HEK293T (cell line): Measurements from ENCODE around the gene CAMK2D.

ENCODE experiments used
- CTCF ChIA-PET: fragments of 350-600 bp; formaldehyde crosslinking; extraction: SDS; loops from one replicate; lab custom pipeline; 2021; ENCODE audit warnings: antibody characterized with exemption, inconsistent platforms; lab: Yijun Ruan, JAX
- POLR2A ChIA-PET: fragments of 350-600 bp; formaldehyde crosslinking; extraction: SDS; loops from one replicate; lab custom pipeline; 2020; ENCODE audit warnings: antibody characterized with exemption, inconsistent platforms; lab: Yijun Ruan, JAX
- DNase-seq: peaks from one replicate; pipeline ENCODE4 v3.0.0; 2012; ENCODE audit warnings: mixed read lengths; ENCODE audit errors: extremely low spot score
- ARNT ChIP-seq: fragments of 450-650 bp; IDR thresholded peaks from 2 replicates; pipeline ENCODE4 v1.6.1; 2017; ENCODE audit warnings: mild to moderate bottlenecking
- BHLHE40 ChIP-seq: fragments of 450-650 bp; IDR thresholded peaks from 2 replicates; pipeline ENCODE4 v1.6.1; 2016; ENCODE audit warnings: mild to moderate bottlenecking, moderate library complexity, borderline replicate concordance
- CTBP1 ChIP-seq: fragments of 450-650 bp; IDR thresholded peaks from 2 replicates; pipeline ENCODE4 v1.6.1; 2016; ENCODE audit warnings: borderline replicate concordance
- ELF4 ChIP-seq: fragments of 450-650 bp; IDR thresholded peaks from 2 replicates; pipeline ENCODE4 v1.6.1; 2017; ENCODE audit warnings: antibody characterized with exemption
- FOXA1 ChIP-seq: fragments of 450-650 bp; IDR thresholded peaks from 2 replicates; pipeline ENCODE4 v1.6.1; 2016; ENCODE audit warnings: mild to moderate bottlenecking
- FOXK2 ChIP-seq: fragments of 450-650 bp; IDR thresholded peaks from 2 replicates; pipeline ENCODE4 v1.6.1; 2016; ENCODE audit warnings: mild to moderate bottlenecking
- FOXM1 ChIP-seq: fragments of 450-650 bp; IDR thresholded peaks from 2 replicates; pipeline ENCODE4 v1.6.1; 2017; ENCODE audit warnings: mild to moderate bottlenecking, borderline replicate concordance
- HDGF ChIP-seq: fragments of 450-650 bp; IDR thresholded peaks from 2 replicates; pipeline ENCODE4 v1.6.1; 2017; ENCODE audit warnings: antibody characterized with exemption, borderline replicate concordance
- L3MBTL2 ChIP-seq: fragments of 450-650 bp; conservative IDR thresholded peaks from 2 replicates; pipeline ENCODE4 v1.6.1; 2016; ENCODE audit warnings: mild to moderate bottlenecking
- LEF1 ChIP-seq: fragments of 450-650 bp; IDR thresholded peaks from 2 replicates; pipeline ENCODE4 v1.6.1; 2017; ENCODE audit warnings: mild to moderate bottlenecking, borderline replicate concordance
- NFRKB ChIP-seq: fragments of 450-650 bp; IDR thresholded peaks from 2 replicates; pipeline ENCODE4 v1.6.1; 2016; ENCODE audit warnings: mild to moderate bottlenecking, moderate library complexity
- SP1 ChIP-seq: fragments of 450-650 bp; IDR thresholded peaks from 2 replicates; pipeline ENCODE4 v1.6.1; 2017
- SUZ12 ChIP-seq: fragments of 450-650 bp; IDR thresholded peaks from 2 replicates; pipeline ENCODE4 v1.6.1; 2016; ENCODE audit warnings: mild to moderate bottlenecking
- TARDBP ChIP-seq: fragments of 450-650 bp; IDR thresholded peaks from 2 replicates; pipeline ENCODE4 v1.6.1; 2016
- ZNF384 ChIP-seq: fragments of 450-650 bp; IDR thresholded peaks from 2 replicates; pipeline ENCODE4 v1.6.1; 2016
- TF ChIP-seq, protein P1 (sequence below): fragments of 450-650 bp; IDR thresholded peaks from 2 replicates; pipeline ENCODE4 v1.6.1; 2016

The CAMK2D gene

DNA sequence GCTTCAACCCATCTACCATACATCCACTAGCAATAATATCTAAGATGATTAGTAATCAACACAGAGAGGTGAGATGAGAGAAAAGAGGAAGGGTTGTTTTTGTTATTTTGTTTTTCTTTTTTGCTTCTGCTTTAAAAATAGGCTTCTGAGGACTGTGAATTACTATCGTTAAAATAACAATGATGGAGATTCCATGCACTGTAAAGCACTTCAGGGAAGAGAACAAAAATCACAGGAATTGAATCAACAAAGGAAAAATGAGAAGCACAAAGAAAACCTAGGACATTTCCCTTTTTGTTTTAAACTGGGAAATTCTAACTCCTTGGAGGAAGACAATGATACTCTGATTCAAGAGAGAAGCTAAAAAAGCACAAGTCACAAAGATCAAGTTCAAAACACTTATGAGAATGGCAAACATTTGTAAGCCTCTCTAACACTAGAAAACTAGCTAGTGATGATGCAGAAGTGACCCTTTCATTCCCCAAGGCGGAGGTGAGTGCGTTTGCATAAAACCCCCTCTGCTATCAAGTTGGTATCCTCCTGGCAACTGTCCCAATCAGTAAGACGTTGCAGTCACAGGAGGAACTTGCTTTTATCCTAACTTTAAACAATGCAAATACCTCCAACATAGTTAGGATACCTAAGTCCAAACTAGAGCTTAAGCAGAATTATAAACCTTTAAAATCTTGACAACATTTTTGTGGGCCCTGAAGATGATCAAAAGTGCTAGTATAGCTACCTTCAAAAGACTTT, 308.5 kb downstream of the CAMK2D start:
- no peak for DNase-seq
- TF ChIP-seq BHLHE40 (no peak), CTBP1 (no peak), L3MBTL2 (no peak), ELF4 (no peak), LEF1 (no peak), TARDBP (no peak), FOXM1 (no peak), FOXK2 (no peak)
- CTCF ChIA-PET: no interaction called here
- POLR2A ChIA-PET: no interaction called here

DNA sequence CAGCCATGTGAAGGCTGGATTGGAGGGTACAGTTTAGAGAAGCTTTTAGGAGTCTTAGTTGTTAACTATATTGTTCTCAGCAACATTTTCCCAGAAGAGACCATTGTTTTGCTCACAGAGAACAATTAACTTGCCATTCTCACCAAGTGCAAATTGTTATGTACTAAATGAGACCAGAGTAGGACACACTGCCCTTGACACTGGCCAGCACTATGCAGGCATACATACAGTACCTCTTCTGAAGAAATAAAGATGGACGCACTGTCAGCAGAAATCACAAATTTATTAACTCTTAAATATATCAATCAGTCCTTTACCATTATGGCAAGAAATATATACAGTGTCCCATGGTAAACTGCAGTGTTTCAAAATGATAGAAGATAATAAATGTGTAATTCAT, 309.4 kb downstream of the CAMK2D start:
- no peak for DNase-seq
- no peak for TF ChIP-seq ARNT
- TF ChIP-seq ZNF384: no peak
- no peak for TF ChIP-seq CTBP1
- TF ChIP-seq FOXA1: no peak
- TF ChIP-seq LEF1: no peak
- TF ChIP-seq FOXM1: no peak
- no peak for TF ChIP-seq FOXK2
- no peak for TF ChIP-seq ELF4
- TF ChIP-seq BHLHE40: no peak
- TF ChIP-seq L3MBTL2: no peak
- no peak for TF ChIP-seq HDGF
- TF ChIP-seq SUZ12: no peak
- TF ChIP-seq, protein P1, sequence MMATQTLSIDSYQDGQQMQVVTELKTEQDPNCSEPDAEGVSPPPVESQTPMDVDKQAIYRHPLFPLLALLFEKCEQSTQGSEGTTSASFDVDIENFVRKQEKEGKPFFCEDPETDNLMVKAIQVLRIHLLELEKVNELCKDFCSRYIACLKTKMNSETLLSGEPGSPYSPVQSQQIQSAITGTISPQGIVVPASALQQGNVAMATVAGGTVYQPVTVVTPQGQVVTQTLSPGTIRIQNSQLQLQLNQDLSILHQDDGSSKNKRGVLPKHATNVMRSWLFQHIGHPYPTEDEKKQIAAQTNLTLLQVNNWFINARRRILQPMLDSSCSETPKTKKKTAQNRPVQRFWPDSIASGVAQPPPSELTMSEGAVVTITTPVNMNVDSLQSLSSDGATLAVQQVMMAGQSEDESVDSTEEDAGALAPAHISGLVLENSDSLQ: no peak
- no peak for TF ChIP-seq NFRKB
- no peak for TF ChIP-seq SP1
- no peak for TF ChIP-seq TARDBP
- CTCF ChIA-PET: no interaction called here
- POLR2A ChIA-PET: no interaction called here

DNA sequence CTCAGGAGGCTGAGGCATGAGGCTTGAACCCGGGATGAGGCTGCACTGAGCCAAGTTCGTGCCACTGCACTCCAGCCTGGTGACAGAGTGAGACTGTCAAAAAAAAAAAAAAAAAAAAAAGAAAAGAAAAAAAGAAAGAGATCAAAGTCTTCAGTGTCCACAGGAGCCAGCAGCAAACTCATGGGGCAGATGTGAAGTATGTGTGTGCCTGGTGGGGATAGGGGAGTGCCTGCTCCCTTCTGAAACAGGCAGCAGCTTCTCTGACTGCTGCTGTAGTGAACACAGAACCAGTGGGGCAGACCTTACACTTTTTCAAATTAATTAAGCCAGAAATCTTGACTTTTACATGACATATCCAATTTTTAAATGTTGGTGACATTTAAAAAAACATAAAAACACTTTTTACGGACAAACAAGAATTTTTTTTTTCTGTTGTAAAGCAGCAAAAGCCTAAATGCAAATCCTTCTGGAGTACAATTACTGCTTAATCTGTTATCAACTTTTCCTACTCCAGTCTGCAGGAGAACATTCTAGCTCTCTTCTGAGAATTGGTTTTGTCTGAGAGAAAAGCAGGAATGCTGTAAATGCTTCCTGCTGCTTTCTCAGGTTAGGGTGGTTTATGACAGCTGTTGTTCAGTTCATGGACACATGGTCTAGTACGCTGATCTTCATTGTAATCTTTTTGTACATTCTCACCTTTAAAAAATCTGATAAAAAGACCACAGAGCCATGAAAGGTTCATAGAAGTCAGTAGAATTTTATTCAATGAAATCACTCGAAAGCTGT, 311.1 kb downstream of the CAMK2D start:
- CTCF ChIA-PET: no interaction called here
- DNase-seq: no peak
- no peak for TF ChIP-seq FOXA1
- TF ChIP-seq L3MBTL2: no peak
- TF ChIP-seq FOXK2: no peak
- TF ChIP-seq CTBP1: no peak
- TF ChIP-seq TARDBP: no peak
- no peak for TF ChIP-seq ELF4
- no peak for TF ChIP-seq FOXM1
- TF ChIP-seq BHLHE40: no peak
- TF ChIP-seq ARNT: no peak
- no peak for TF ChIP-seq LEF1
- POLR2A ChIA-PET: no interaction called here

DNA sequence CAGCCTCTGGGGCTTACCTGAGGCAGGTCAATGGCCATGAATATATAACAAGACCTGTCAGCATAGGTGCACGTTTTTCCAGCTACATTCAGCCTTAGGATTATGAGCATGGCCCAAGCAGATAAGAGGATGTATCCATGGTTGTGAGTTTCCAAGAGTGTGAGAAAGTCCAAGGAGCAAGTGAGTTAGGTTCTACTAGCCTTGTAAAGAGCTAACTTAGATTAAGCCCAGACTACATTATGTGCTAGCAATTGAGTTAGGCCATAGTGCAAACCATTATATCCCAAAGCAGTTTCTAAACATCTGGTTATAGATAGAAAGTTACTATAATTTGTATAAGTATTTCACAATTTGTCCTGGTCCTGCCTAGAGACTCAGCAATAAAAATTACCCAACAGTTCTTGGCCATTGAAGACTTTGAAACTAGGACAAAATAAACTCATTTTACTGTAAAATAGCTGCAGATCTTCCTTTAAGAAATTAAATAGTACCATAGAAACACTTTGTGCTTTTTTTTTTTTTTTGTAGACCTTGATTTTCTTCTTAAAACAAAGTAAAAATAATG, 312.0 kb downstream of the CAMK2D start:
- DNase-seq: no peak
- POLR2A ChIA-PET: no interaction called here
- CTCF ChIA-PET: interaction anchor here (0.6 kb wide), 1 partner anchor 15 kb away, joined by 5 read pairs; no protein-coding TSS in a partner anchor
- TF ChIP-seq HDGF (no peak), TARDBP (no peak), FOXM1 (no peak), SUZ12 (no peak), L3MBTL2 (no peak), NFRKB (no peak), CTBP1 (no peak), FOXA1 (no peak), ZNF384 (no peak), BHLHE40 (no peak), FOXK2 (no peak), ARNT (no peak)
- TF ChIP-seq, protein P1: no peak

DNA sequence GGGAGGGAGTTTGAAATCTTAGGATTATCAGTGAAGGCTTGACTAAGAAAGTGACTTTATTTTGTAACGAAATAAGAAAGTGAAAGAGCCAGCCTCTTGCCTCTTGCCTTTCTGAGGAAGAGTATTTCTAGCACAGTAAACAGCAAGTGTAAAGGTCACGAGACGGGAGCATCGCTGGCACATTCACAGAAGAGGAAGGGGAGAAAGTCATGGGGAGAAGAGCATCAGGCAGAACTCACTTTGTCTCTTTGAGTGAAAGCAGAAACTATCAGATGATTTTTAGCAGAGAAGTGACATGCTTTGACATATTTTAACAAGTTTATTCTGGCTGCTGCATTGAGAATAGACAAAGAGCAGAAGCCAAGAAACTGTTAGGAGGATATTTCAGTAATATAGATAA, 313.8 kb downstream of the CAMK2D start:
- ChIA-PET POLR2A (no interaction called here), CTCF (no interaction called here)
- TF ChIP-seq ELF4 (no peak), TARDBP (no peak), HDGF (no peak), FOXM1 (no peak), FOXK2 (no peak), BHLHE40 (no peak), SP1 (no peak), CTBP1 (no peak), NFRKB (no peak), SUZ12 (no peak)
- TF ChIP-seq, protein P1: no peak
- DNase-seq: no peak
